ENCODE results near the gene ITGA1.

DNA sequence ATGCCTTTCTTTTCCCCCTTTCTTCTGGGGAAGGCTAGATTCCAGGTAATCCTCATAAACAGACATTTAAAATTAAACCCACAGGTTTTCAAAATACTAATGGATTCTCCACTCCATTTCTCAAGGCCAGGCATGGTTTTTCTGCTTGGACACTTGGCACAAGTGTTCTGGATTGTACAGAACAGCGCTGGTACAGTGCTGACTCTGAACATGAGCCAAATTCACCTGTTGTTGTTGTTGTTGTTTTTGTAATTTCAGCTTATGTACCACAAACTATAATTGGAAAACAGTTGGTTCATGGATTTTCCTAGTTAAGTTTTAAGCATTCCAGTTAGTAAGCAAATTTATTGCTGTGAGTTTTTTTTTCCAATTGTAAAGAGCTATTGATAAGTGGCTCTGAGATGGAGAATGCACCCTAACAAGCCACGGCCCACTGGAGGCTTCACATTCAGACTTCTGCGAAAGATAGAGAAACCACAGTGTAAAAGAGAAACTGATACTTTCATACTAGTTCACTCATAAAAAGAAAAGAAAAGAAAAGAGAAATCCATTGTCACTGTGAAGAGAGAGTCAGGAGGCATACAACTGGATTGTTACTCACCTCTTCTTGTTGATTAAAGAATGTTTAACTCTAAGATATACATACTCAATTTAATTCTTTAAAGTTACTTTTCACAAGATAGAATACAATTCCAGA lies 16.2 kb upstream of the ITGA1 start:
- TF ChIP-seq, protein P1, sequence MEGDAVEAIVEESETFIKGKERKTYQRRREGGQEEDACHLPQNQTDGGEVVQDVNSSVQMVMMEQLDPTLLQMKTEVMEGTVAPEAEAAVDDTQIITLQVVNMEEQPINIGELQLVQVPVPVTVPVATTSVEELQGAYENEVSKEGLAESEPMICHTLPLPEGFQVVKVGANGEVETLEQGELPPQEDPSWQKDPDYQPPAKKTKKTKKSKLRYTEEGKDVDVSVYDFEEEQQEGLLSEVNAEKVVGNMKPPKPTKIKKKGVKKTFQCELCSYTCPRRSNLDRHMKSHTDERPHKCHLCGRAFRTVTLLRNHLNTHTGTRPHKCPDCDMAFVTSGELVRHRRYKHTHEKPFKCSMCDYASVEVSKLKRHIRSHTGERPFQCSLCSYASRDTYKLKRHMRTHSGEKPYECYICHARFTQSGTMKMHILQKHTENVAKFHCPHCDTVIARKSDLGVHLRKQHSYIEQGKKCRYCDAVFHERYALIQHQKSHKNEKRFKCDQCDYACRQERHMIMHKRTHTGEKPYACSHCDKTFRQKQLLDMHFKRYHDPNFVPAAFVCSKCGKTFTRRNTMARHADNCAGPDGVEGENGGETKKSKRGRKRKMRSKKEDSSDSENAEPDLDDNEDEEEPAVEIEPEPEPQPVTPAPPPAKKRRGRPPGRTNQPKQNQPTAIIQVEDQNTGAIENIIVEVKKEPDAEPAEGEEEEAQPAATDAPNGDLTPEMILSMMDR (IDR thresholded peaks at IDR 0.05) = no peak
- TF ChIP-seq POLR2A (IDR thresholded peaks at IDR 0.05) = no peak
